T1000 (cell line): Measurements from ENCODE around the gene SPRED2.

Experiments
- DNase-seq: peaks from one replicate; lab custom pipeline; 2025; ENCODE audit warnings: mixed read lengths; lab: John Stamatoyannopoulos, UW

SPRED2 gene

DNA sequence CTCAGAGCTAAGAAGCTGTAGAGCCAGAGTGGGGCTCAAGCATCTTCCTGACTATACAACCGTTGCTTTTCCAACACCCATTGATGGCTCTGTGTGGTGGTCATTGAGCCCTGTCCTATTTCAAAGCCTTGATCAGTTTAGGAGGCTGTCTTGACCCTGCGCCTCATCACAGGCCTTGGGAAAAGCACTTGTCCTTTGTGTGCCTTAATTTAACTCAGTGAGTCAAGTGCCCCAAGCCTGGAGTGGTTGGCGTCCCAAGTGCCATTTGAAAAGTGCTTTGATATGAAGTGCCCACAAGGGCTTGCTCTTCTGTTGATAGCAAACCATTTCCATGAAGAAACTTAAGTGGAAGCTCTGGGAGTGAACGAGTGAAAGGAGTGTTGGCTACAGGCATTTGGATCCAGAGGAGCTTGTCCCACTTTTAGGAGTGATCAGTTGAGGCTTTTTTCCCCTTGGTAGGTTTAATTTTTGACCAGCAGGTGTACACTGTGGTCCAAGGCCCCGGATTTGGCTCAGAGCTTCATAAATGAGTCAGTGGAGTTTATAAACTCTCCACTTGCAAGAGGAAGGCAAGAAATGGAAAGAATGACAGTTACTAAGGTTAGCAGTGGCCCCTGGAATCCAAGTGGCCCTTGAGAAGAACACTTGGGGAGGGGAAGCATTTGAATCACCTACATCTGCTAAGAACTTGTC, 154.5 kb downstream of the SPRED2 start:
- DNase-seq, result no peak

GRCh38 chr2:65277118-65277517, 155.3 kb downstream of the SPRED2 start:
- no peak for DNase-seq

GRCh38 chr2:65276609-65277008, 155.8 kb downstream of the SPRED2 start:
- no peak for DNase-seq

GRCh38 chr2:65275141-65275915, 157.1 kb downstream of the SPRED2 start:
- no peak for DNase-seq

- DNase-seq, result no peak
Measured at GRCh38 chr2:65273344-65273743, 159.1 kb downstream of the SPRED2 start.

GRCh38 chr2:65268957-65269356, 163.4 kb downstream of the SPRED2 start:
- no peak for DNase-seq

DNA sequence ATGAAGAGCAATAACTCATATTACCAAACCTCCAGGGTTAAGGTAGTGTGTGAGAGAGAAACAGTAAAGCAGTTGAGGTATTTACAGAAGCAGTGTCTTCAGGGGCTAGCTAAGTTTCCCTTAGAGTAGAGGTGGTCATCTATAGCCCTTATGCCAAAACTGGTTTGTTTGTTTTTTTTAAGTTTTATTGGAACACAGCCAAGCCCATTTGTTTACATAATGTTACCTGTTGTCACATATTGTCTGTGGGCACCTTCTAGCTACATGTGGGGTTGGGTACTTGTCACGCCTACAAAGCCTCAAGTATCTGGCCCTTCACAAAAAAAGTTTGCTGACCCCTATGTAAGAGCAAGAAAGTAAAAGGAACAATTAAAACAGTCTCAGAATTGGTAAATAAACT, 165.4 kb downstream of the SPRED2 start:
- DNase-seq, result no peak

- DNase-seq, result no peak
Measured at GRCh38 chr2:65265671-65266045, 166.7 kb downstream of the SPRED2 start.

GRCh38 chr2:65264821-65265670, 167.4 kb downstream of the SPRED2 start:
- no peak for DNase-seq

GRCh38 chr2:65263986-65264385, 168.4 kb downstream of the SPRED2 start:
- DNase-seq, result no peak

- no peak for DNase-seq
Measured at GRCh38 chr2:65263262-65263661, 169.1 kb downstream of the SPRED2 start.

DNA sequence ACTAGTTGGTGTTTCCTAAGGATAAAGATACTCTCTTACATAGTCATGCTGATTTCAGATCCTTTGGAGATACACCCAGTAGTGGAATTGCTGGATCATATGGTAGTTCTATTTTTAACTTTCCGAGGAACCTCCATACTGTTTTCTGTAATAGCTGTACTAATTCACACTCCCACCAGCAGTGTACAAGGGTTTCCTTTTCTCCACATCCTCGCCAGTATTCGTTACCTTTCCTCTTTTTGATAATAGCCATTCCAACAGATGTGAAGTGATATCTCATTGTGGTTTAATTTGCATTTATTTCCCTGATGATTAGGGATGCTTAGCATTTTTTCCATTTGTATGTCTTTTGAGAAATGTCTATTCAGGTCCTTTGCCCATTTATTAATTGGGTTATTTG, 170.7 kb downstream of the SPRED2 start:
- no peak for DNase-seq
